D721Med (cell line): ENCODE results near the gene PLEKHM3.

Experiments
- DNase-seq: peaks from one replicate; pipeline ENCODE4 v3.0.0; 2011; ENCODE audit warnings: low spot score; ENCODE audit not compliant: insufficient read length
- FAIRE-seq: peaks from 2 replicates; lab custom pipeline; 2011; peaks lifted over from hg19 to GRCh38; lab: Jason Lieb, UNC
- CTCF ChIP-seq: IDR thresholded peaks from 2 replicates; pipeline ENCODE4 v1.5.1; 2012; ENCODE audit warnings: mild to moderate bottlenecking, control low read depth; ENCODE audit not compliant: insufficient read depth; ENCODE audit errors: missing control alignments

The PLEKHM3 gene

DNA sequence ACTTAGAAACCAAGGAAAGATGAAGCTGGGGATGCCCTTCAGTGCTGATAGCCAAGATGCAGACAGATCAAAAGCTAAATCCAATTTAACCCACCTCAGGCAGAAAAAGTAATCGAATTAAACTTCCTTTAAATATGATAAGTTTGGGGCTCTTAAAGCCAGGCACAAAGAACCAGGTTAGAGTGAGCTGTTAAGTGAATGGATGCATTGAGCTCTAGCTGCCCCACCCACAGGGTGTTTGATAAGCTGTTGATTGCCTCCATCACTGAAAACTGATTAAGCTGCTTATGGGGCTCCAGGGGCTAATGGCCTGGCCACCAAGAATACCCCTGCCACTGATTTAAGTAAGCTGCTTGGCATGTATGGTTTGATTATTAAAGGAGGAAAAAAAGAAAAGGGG lies 119.8 kb downstream of the PLEKHM3 start:
- DNase-seq (peak; percentile 25), FAIRE-seq (peak; percentile 88)
- no peak for TF ChIP-seq CTCF

DNA sequence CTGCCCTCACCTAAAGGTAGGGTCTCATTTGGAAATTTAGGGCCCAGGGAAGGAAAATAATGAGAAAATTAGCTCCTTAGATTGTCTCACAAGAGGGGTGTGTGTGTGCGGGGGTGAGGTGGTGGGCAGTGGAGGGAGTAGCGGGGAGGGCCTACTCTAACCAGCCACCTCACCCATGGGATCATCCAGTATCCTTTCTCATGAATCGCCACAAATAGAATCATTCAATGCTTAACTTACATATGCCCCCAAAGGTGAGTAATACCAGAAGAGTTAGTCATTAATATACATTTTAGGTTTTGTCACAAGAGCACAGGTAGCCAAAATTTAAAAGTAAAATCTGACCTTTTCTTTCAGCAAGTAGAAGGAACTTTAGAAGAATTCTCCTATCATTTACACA lies 122.1 kb downstream of the PLEKHM3 start:
- TF ChIP-seq CTCF: no peak
- DNase-seq (no peak), FAIRE-seq (no peak)

DNA sequence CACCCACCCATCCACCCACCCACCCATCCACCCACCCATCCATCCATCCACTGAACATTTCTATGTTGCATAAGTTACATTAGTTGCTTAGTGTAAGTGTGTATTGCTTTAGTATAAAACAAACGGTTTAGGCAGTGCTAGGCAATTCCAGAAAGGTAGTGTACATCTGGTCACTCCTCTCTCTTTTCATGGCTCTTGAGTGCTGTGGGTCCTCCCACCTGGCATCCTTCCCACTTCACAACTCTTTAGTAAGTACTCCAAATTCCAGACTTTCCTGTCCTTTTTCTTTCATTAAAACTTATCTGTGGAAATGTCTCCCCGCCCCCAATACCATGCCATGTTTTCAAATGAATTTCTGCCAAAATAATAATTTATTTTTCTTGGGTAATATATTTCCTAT lies 122.5 kb downstream of the PLEKHM3 start:
- no peak for TF ChIP-seq CTCF
- FAIRE-seq: no peak
- no peak for DNase-seq

GRCh38 chr2:207901829-207902228 lies 123.5 kb downstream of the PLEKHM3 start:
- no peak for DNase-seq
- no peak for TF ChIP-seq CTCF
- FAIRE-seq: no peak

DNA sequence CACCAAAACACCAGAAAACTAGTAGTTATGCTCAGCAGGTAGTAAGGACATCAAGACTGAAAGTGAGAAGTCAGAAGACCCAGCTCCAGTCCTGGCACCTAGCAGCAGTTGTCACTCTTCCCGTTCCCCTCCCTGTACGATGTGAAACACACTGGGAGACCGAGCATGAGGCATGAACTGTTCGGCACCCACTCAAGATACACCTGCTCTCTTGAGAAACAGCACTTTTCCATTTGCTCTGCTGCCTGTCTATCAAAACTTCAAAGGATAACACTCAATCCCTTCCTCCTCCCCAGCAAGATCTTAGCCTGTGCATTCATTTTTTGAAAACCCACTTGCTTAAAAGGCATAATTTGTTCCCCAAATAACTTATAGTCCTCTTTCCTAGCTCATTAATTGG lies 123.9 kb downstream of the PLEKHM3 start:
- no peak for DNase-seq
- no peak for FAIRE-seq
- TF ChIP-seq CTCF: no peak

GRCh38 chr2:207898354-207898695 lies 127.0 kb downstream of the PLEKHM3 start:
- DNase-seq: no peak
- FAIRE-seq: no peak
- no peak for TF ChIP-seq CTCF

GRCh38 chr2:207897541-207898353 lies 127.6 kb downstream of the PLEKHM3 start:
- DNase-seq (no peak), FAIRE-seq (no peak)
- TF ChIP-seq CTCF: no peak
